Endodermal cell (in vitro differentiated cells): ENCODE results near the gene SLCO2A1. TPM values are rescaled to one million over a fixed set of nuclear protein-coding genes. Genes with fewer than 3 reads are reported as not detected.
A peak's percentile ranks its signal among the peaks of the same experiment; 100 is the strongest.

Source experiments
- DNase-seq: peaks from one replicate; pipeline ENCODE4 v3.0.0-alpha.2; 2017
- H3K27ac ChIP-seq: 2 replicates; pipeline ENCODE4 v1.5.1; 2013; ENCODE audit warnings: mild to moderate bottlenecking, low read depth, low read length, moderate library complexity
- H3K27me3 ChIP-seq: 2 replicates; pipeline ENCODE4 v1.6.1; 2013; ENCODE audit warnings: mild to moderate bottlenecking, low read length, moderate library complexity; ENCODE audit not compliant: insufficient read depth, control insufficient read depth, poor library complexity, severe bottlenecking
- H3K36me3 ChIP-seq: 2 replicates; pipeline ENCODE4 v1.7.0; 2013; ENCODE audit warnings: mild to moderate bottlenecking, low read length, moderate library complexity; ENCODE audit not compliant: control insufficient read depth, insufficient read depth
- H3K4me1 ChIP-seq: one replicate; pipeline ENCODE4 v1.7.0; 2013; ENCODE audit warnings: low read length; ENCODE audit not compliant: control insufficient read depth, insufficient read depth
- H3K4me3 ChIP-seq: 2 replicates; pipeline ENCODE4 v1.5.1; 2013; ENCODE audit warnings: mild to moderate bottlenecking, low read length, moderate library complexity
- H3K9ac ChIP-seq: 2 replicates; pipeline ENCODE4 v1.6.1; 2013; ENCODE audit warnings: mild to moderate bottlenecking, low read length, moderate library complexity; ENCODE audit not compliant: poor library complexity, severe bottlenecking; ENCODE audit errors: extremely low read depth
- H3K9me3 ChIP-seq: 2 replicates; pipeline ENCODE4 v1.6.1; 2013; ENCODE audit warnings: mild to moderate bottlenecking, low read length, moderate library complexity; ENCODE audit not compliant: control insufficient read depth
- H3K27ac Mint-ChIP-seq: 2 replicates; pipeline ENCODE4 v1.8.0; 2020; ENCODE audit warnings: mixed read lengths
- H3K27me3 Mint-ChIP-seq: 2 replicates; pipeline ENCODE4 v1.8.0; 2021; ENCODE audit warnings: mild to moderate bottlenecking, mixed read lengths; ENCODE audit not compliant: insufficient read depth
- H3K36me3 Mint-ChIP-seq: 2 replicates; pipeline ENCODE4 v1.8.0; 2020; ENCODE audit warnings: low read depth, mixed read lengths
- H3K4me1 Mint-ChIP-seq: 2 replicates; pipeline ENCODE4 v1.8.0; 2020; ENCODE audit warnings: mixed read lengths
- H3K4me3 Mint-ChIP-seq: 2 replicates; pipeline ENCODE4 v1.8.0; 2020; ENCODE audit warnings: mild to moderate bottlenecking, moderate library complexity, mixed read lengths
- H3K9me3 Mint-ChIP-seq: 2 replicates; pipeline ENCODE4 v1.8.0; 2020; ENCODE audit warnings: mild to moderate bottlenecking, mixed read lengths
- CTCF ChIP-seq: fragments of 200-600 bp; sonication (generic); conservative IDR thresholded peaks from 2 replicates; pipeline ENCODE4 v1.5.0; 2021; ENCODE audit warnings: antibody characterized with exemption, mild to moderate bottlenecking
- WGBS, 2 experiments: methylation state at CpG; one replicate each; pipeline versions ENCODE4 v1.1.5 to v1.1.7; 2013; ENCODE audit warnings: missing lambda C conversion rate in 2 of 2, mixed read lengths in 1 of 2; ENCODE audit not compliant: insufficient coverage in 1 of 2, insufficient read length in 1 of 2; 5-methylcytosine and 5-hydroxymethylcytosine counted together
- total RNA-seq, 2 donors: library from RNA; stranded (reverse); fragmentation: NEBNext Ultra II Directional in 1 of 2; extraction: Animal tissue kit (Norgen Biotek cat#: 25700) in 1 of 2; gene quantifications; 2 replicates in 1 of 2; 3 replicates in 1 of 2; pipeline ENCODE4 v1.2.1, GENCODE V29; 2021

Gene SLCO2A1
- total RNA-seq, 2 donors from 2014 or later = 126 to 134 TPM

- Mint-ChIP-seq H3K27ac (no peak overlapping the region), H3K4me3 (peak overlapping the region; percentile 61), H3K4me1 (peaks cover 12% of the 10 kb centered on the region), H3K36me3 (no peaks in the 10 kb centered on the region), H3K27me3 (peaks cover 31% of the 10 kb centered on the region), H3K9me3 (no peaks in the 10 kb centered on the region)
- DNase-seq = peak; percentile 85
- Histone ChIP-seq H3K27me3 (peaks cover 16% of the 10 kb centered on the region), H3K27ac (no peak overlapping the region), H3K9me3 (no peaks in the 10 kb centered on the region), H3K36me3 (no peaks in the 10 kb centered on the region), H3K4me3 (peak overlapping the region; percentile 75), H3K4me1 (no peaks in the 10 kb centered on the region), H3K9ac (no peak overlapping the region)
- peak; percentile 84 for TF ChIP-seq CTCF
- 9 to 13% methylated on average over 30 to 51 of the region's 51 CpGs for WGBS, 2 experiments
Observed at GRCh38 chr3:133927540-133928066, 102.1 kb downstream of the SLCO2A1 start.

GRCh38 chr3:133926736-133927539 is 102.8 kb downstream of the SLCO2A1 start:
- WGBS, 2 experiments = 23 to 36% methylated on average over 13 to 34 of the region's 34 CpGs
- peak overlapping the region; percentile 75 for H3K4me3 ChIP-seq
- H3K9me3 Mint-ChIP-seq = no peaks in the 10 kb centered on the region
- TF ChIP-seq CTCF = no peak
- no peaks in the 10 kb centered on the region for H3K36me3 Mint-ChIP-seq
- H3K9me3 ChIP-seq = no peaks in the 10 kb centered on the region
- peak; percentile 87 for DNase-seq
- H3K4me1 ChIP-seq = no peaks in the 10 kb centered on the region
- no peaks in the 10 kb centered on the region for H3K36me3 ChIP-seq
- peaks cover 34% of the 10 kb centered on the region for H3K27me3 Mint-ChIP-seq
- no peak overlapping the region for H3K9ac ChIP-seq
- H3K27ac ChIP-seq = no peak overlapping the region
- peak overlapping the region; percentile 61 for H3K4me3 Mint-ChIP-seq
- H3K27ac Mint-ChIP-seq = no peak overlapping the region
- peaks cover 12% of the 10 kb centered on the region for H3K4me1 Mint-ChIP-seq
- H3K27me3 ChIP-seq = peaks cover 16% of the 10 kb centered on the region

- DNase-seq = peak; percentile 43
- no peak overlapping the region for H3K4me3 Mint-ChIP-seq
Observed at GRCh38 chr3:133925960-133926735, 103.6 kb downstream of the SLCO2A1 start.

More at GRCh38 chr3:133925960-133926735, 103.6 kb downstream of the SLCO2A1 start:
- H3K9me3 Mint-ChIP-seq = peaks cover 1% of the 10 kb centered on the region
- H3K27ac ChIP-seq = no peak overlapping the region
- no peaks in the 10 kb centered on the region for H3K36me3 ChIP-seq
- H3K27me3 Mint-ChIP-seq = peaks cover 34% of the 10 kb centered on the region
- no peaks in the 10 kb centered on the region for H3K36me3 Mint-ChIP-seq
- H3K4me3 ChIP-seq = no peak overlapping the region
- no peaks in the 10 kb centered on the region for H3K9me3 ChIP-seq
- WGBS, 2 experiments = 94 to 95% methylated on average over 6 to 10 of the region's 10 CpGs
- no peaks in the 10 kb centered on the region for H3K4me1 ChIP-seq
- no peak for TF ChIP-seq CTCF
- H3K27me3 ChIP-seq = peaks cover 16% of the 10 kb centered on the region
- peaks cover 12% of the 10 kb centered on the region for H3K4me1 Mint-ChIP-seq
- no peak overlapping the region for H3K9ac ChIP-seq
- no peak overlapping the region for H3K27ac Mint-ChIP-seq
